Middle frontal gyrus (tissue), 1 donor: ENCODE results near the gene RPRML.
"Not testable (repeated sequence)": the region's sequence is repeated elsewhere in the genome, so short reads cannot be mapped to it uniquely, and the experiment has no call there.

ENCODE experiments used
- DNase-seq: peaks from one replicate; pipeline ENCODE4 v3.0.0-alpha.2; 2015; ENCODE audit warnings: low spot score; ENCODE audit errors: extremely low spot score

RPRML gene

DNA sequence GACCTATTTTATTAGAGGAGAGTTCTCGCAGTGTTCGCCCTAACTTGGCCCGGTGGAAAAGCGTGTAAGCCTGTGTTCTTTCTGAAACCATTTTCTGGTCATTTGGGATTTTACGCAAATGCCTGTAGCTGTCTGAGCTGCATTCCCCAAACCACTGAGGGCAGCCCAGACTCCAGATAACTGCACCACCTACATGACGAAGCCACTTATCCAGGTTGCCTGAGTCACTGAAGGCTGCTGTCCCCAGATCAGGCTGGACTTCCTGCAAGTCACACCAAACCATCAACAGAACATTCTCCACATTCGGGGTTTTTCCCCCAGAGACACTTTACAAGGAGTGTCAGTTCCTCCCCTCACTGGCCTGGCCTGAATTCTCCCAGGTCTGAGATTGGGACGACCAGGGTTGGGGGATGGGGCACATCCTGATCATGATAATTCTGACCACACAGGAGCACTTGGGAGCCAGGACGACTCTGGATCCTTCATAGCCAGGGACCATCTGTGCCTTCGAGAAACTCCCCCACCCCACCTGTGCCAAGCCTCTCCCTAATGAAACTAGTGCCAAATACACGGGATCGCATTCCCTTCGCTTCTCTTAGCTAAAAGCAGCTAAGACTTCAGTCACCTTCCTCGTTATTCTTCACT lies 2.3 kb downstream of the RPRML start:
- no peak for DNase-seq

DNA sequence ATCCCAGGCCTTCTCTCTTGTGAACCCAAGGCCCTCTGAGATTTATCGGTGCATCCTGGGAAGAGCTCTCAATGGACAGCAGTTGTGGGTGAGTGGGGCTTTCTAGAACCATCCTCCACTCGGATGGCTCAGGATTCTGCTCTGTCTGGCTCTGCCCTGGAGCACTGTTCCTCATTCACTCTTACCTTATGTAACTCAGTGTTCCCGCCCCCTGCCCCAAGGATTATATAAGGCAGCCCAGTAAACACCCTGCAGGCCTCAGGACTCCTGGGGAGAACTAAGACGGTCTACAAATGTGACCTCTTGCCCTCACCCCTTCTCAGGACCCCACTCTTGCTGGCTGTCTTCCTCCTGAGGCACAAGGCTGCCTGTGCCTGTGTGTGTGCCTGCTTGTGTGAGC lies 3.8 kb downstream of the RPRML start:
- no peak for DNase-seq

DNA sequence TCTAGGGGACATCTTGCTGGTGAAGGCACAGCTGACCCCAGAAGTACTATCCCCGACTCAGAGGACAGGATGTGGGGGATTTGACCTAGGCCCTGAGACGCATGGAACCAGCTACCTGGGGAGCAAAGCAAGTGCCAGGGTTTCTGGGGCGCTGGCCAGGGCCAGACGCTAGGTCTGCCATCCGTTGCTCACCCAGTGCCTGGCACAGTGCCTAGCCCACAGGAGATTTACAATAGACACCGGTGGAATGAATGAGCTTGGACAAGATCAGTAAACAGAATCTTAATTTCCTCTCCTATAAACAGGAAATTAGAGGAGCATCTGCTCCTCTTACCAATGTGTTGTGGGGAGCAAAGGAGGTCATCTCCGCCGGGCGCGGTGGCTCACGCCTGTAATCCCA lies 5.0 kb downstream of the RPRML start:
- no peak for DNase-seq

DNA sequence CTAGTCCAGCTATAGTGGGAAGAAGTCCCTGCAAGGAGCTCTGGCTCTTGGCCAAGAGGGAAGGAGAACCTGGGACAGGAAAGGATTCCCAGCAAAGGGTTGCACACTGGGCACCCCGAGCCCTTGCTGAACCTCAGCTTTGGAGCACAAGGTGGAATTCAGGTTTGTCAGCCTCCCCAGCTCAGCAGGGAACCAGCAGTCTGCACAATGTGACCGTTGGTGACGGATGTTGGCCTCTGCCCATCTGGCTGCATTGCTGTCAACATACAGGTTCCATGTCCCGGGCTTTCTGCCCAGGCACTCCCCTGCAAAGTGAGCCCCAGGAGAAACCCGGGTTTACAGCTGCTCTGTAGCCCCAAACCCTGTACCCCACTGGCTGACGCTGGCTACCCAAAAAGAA lies 6.7 kb downstream of the RPRML start:
- DNase-seq = no peak

DNA sequence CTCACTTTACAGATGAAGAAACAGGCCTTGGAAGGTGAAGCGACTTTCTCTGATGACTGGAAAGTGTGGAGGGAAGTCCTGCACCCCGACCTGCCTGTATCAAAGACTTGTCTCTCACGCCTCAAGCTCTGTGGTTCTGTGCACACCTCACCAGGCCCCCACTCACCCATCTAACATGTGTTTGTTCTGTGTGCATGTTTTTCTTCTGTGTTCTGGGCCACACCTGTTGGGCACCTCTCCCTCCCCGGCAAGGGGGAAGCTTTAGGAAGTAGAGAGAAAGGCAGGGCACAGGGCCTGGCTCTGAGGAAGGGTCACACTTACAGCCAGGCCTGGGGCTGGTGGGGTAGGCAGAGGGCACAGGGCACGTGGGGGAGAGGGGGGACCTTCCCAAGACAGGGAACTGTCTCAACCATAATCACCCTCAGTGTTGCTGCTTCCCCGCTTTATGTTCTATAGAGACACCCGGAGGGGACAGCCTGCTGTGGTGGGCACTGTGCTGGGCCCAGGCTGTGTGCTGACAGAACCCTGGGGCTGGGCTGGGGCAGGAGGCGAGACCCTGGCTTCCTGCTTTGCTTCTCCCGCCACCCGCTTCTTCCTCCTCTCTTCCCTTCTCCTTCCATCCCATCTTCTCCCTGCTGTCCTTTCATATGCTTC lies 7.3 kb downstream of the RPRML start:
- DNase-seq = no peak

DNA sequence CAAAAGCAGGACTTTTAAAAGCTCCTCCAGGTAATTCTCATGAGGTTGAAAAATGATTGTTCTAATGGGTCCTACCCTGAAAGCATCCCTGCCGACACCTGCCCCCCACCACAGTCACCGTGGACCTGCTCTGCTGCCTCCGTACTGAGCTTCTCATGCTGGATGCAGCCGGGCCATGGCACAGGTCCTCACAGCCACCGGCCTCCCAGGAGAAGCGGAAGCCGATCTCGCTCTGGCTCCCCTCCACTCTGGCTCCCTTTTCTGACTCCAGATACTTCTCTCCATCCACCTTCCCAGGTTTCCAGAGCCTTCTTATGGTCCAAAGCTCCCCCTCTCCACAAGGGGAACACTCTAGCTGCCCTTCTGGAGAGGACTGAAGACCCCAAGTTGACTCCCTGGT lies 10.2 kb downstream of the RPRML start:
- no peak for DNase-seq

DNA sequence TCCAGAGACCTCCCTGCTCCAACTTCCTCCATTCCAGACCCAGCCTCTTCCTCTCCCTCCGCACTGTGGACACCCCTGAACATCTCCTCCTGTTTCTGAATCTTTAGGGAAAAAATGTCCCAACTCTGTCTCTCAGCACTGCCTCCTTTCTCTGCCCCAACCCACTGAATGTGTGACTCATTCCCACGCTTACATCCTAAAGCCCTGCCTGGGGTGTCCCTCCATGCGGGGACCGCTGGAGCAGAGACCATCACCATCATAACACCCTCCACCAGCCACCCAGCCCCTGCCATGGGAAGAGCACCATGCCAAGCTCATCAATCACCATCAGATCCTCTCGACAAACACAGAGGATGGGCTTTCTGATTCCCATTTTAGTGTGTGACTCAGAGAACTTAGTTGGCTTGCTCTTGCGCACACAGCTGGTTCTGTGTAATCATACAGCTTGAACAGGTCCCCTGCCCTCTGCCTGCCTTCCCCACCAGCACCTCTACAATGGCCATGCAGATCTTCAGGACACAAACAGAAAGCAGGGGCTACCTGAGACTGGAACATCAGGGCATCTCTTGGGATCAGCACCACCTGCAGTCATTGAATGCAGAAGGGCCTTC lies 10.7 kb downstream of the RPRML start:
- DNase-seq = no peak

DNA sequence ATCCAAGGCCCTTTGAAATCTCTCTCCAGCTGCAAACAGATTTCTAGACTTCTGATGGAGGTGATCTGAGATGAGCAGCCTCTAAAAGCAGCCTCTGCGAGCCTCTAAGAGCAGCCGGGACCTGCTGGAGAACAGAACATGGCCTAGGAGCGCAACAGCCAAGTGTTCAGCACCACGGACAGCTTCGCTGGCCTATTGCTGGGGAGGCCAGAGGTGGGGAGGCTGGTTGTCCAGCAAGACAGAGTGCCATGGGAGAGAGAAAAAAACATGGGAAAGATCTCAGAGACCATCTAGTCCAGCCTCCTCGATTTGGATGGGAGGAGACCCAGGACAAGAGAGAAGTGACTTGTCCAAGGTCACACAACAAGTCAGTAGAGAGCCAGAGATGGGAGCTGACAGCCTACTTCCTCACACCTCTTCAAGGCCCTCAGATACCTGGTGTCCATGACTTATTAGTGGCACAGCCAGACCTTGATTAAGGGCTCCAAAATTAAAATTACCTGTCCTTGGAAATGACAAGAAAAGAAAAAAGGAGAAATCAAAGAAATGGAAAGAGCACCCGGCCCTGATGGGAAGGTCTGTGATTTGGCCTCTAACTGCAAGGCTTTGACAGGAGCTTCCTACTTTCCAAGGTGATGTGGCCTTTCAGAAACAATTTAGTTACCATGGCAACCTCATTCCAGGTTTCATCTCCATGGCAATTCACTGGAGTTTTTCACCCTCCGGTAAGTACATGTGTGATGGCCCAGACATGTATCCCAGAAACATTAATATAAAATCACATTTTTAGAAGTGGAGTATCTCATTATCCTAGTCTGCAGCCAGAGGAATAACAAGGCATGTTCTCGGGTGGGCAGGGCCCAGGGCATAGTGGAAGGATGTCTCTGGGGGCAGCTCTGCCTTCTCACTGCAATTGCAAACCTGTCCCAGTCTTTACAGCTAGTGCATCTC lies 14.5 kb downstream of the RPRML start:
- DNase-seq = no peak

DNA sequence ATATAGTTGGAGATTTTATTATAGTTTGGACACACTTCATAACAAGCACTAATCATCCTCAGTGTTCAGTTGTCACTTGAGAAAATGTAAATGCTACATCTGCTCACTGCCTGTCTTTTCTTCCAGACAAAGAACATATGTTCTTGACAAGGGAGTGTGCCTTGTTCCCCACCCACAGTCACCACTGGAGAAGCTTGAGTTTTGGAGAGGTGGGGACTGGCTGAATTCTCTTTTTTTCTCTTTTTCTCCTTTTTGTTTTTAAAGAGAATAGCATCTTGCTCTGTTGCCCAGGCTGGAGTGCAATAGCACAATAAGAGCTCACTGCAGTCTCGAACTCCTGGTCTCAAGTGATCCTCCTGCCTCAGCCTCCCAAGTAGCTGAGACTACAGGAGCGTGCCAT lies 15.5 kb downstream of the RPRML start:
- DNase-seq = peak; percentile 33

DNA sequence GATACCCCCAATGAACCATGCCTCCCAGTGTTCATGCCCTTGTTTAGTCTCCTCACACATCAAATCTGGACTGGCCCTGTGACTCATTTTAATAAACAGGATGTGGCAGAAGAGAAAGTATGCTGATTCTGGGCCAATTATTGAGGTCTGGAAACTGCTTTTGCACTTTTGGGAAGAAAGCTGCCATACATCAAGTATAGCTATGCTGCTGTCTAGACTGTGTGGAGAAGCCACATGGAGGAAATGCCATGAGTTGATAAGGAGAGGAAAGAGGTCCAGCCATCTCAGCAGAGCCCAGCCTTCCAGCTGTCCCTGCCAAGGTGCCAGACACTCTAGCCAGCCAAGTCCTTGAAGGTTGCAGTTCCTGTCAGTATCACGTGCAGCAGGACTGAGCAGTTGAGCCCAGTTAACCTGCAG lies 16.7 kb downstream of the RPRML start:
- no peak for DNase-seq

DNA sequence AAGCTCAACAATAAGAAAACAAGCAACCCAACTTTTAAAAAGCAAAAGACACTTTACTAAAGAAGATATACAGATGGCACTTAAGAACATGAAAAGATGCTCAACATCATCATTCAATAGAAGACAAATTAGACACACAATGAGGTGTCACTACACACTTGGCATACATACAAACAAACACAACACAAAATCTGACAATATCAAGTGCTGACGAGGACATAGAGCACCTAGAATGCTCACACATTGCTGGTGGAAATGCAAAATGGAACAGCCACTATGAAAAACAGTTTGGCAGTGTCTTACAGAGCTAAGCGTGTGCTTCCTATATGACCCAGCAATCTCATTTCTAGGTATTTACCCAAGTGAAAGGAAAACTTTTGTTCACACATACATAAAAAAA lies 18.9 kb downstream of the RPRML start:
- DNase-seq = no peak

DNA sequence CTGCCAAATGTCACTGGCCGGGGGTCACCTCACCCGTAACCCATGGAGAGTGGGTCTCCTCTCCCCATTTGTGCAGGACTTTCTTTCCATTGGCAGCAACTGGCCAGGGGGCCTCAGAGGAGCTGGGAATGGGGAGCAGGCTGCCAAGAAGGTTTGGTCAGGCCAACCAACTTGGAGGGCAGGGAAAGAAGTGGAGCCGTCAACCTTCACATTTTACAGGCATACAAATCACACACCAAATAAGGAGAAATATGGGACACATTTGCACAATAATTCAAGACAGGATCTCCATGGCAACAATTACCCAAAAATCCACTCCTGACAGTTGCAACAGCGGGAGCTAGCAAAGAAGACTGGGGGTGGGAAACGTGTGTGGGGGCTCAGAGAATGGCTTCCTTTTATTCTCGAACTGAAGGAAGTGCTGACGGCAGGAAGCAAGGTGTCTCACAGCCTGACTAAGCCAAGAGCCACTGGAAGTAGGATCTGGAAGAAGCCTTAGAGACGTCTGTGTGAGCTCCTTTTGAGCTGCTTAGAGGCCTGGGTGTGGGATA lies 20.9 kb downstream of the RPRML start:
- no peak for DNase-seq

DNA sequence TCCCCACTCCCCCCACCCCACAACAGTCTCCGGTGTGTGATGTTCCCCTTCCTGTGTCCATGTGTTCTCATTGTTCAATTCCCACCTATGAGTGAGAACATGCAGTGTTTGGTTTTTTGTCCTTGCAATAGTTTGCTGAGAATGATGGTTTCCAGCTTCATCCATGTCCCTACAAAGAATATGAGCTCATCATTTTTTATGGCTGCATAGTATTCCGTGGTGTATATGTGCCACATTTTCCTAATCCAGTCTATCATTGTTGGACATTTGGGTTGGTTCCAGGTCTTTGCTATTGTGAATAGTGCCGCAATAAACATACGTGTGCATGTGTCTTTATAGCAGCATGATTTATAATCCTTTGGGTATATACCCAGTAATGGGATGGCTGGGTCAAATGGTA lies 25.9 kb downstream of the RPRML start:
- not testable (repeated sequence) for DNase-seq

DNA sequence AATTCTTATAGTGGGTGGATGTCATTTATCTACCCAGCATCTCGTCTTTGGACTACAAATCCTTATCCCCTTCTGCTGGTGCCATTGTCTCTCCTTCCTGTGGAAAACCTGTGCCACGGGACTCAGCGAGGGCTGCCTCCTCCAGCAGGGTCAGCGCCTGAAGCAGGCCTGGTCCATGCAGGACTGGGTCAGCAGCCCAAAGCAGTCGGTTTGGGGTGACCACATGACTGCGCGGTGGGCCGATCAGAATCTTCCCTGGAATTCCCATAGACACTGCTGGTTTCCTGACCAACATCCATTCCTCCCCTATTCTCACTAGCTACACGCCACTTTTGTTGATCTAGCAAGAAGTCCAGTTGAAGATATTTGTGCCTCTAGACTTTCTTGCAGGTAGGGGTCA lies 26.9 kb downstream of the RPRML start:
- DNase-seq = no peak

DNA sequence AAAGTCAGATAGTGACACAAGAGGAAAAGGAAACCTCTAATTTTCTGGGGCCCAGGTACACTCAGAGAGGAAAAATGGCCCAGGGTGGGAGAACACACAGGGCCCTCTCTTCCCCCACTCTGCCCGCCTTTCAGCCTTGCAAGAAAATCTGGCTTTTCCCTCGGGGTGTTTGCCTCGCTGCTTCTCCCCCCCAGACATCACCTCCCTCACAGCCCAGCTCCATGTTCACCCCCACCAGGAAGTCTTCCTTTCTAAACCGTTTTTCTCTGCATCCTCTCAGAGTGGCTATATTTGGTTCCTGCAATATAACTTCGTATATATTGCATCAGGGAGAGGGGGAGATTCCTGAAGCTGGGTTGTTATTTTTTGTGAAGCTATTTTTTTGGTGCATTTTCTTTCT lies 27.3 kb downstream of the RPRML start:
- no peak for DNase-seq

DNA sequence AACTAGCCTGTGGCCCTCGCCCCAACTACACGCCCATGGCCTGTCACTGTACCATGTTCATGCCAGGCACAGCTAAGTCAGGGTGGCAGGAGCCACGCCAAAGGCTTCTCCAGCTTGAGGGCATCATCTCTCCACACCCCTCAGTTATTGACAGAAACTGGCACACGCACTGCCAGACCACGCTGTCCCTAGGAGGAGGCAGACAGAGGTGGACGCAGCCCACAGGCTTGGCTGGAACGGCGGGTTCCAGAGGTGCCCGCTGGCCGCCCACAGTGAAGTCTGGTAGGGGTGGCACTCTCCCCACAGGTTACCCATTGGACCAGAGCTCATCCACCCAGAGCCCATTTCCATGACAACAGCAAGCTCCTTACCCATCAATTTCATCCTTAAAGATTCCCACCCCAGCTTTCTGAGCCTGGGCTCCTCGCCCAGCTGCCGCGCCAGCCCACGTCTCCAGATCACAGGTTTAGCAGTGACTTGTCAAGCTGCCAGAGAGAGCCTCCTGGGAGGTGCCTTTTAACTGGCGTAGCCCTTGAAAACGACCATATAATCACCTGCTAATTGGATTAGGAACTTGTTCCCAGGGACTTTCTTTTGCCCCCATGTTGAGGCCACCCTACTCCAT lies 27.9 kb downstream of the RPRML start:
- peak; percentile 19 for DNase-seq

DNA sequence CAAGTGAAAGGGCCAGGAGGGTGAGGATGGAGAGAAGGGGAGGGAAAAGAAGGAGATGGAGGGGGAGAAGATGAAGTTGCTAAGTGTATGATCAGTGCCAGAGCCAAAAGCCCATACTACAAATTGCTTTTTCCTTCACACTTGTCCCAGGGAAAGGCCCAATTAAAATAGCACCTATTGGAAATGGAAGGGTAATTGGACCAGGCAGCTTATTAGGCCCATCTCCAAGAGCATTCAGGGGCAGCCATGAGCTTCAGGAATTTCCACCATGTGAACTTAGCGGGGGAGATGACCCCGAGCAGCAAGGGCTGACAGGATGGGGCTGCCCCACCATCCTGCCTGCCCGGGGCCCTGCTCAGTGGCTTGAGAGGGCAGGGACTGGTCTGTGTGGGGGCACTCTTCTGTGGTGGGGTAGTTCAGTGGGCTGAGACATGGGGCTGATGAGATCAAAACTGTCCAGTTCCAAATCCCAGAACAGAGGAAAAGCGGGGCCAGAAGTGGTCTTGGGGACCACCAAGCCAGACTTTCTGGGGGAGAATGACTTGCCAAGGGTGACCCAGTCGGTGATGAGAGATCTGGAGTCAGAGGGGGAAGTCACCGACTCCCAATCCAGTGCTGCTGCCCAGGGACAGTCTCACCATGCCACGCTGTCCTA lies 28.6 kb downstream of the RPRML start:
- no peak for DNase-seq

DNA sequence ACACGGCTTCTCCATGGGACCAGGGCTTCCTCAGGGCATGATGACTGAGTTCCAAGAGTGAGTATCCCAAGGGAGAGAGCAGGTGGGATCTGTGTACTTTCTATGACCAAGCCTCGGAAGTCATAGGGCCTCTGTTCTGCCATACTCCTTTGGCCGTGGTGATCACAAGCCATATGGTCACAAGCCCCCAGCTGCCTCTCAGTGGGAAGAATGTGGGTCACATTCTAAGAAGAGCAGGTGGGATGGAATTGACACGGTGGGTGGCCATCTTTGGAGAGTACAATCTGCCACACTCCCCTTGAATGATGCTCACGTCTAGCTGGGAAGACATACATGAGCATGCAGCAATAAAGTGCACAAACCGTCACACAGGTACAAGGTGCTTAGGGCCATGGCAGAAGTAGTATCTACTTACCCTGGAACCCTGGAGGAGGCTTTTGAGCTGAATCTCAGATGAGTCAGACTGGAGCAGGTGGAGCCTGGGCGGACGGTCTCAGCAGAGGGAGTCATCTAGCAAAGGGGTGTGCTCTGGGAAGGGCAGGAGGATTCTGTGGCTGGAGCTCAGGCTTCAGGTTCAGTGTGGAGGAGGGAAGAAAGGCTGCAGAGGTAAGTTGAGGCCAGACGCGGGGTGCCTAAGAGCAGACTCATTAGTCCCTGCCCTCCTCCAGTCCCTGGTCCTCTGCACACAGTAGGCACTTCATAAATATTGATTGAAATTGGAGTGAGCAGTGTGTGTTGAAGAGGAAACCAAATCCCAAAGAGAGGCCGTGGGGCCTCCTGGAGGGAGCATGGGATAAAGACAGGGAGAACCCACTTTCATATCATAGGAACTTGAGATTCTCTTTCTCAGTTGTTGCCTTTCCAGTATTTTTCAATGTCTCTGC lies 29.5 kb downstream of the RPRML start:
- no peak for DNase-seq

DNA sequence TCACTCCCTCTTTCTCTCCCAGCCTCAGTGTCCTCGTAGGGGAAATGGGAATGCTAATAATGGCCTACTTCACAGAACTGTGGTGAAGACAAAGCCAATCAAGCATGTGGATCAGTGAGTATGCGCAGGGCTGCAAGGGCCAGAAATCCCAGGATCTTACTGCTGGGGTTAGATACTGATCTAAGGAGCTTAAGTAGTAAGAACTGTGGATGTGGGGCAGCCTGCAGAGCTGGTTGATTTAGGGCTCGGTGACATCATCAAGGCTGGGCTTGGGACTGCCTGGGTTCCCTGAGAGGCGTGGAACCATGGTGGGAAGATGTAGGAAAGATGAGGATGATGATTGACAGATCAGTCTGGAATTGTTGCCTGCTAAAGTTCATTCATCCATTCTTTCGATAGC lies 30.5 kb downstream of the RPRML start:
- no peak for DNase-seq

DNA sequence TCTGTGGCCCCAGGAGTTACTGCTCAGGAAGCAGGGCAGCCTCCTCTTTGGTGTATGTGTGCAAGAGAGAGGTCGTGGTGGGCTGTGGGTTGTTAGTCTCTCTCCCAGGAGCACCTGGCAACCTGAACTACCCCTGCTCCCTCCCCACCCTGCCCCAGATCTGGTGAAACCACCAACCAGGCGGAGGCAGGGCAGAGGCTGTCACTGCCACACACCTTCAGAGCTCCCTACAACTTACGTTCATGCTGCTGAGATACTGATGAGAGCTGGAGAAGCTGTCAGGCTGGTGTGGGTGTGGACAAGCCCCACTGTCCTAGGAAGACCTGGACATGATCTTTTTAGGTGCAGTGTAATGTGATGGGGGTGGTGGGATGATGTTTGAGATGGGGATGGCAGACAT lies 31.8 kb downstream of the RPRML start:
- DNase-seq = no peak
